A375 (cell line): ENCODE measurements around the gene SLIRP. TPM values are rescaled to one million over a fixed set of nuclear protein-coding genes. Genes with fewer than 3 reads are reported as not detected.

Experiments used
- total RNA-seq: library from RNA; depleted of rRNA; stranded (reverse); fragments of >200 nt; shearing (Covaris generic); gene quantifications from 2 replicates; pipeline ENCODE4 v1.2.3, GENCODE V29; 2014; rRNA removed

The SLIRP gene
- total RNA-seq = 740 and 806 TPM in 2 replicates

GRCh38 chr14:77707724-77708408 is at the start of gene SLIRP, which contains the start of gene ALKBH1:
Gene SLIRP (plus strand): TSS chr14:77708103. CDS start chr14:77708112, 9 bp downstream.
Gene ALKBH1 (minus strand): TSS chr14:77708023. CDS start chr14:77708004, 19 bp downstream.

GRCh38 chr14:77760381-77761204 is 52.7 kb downstream of the SLIRP start, which contains the start of gene SNW1:
Gene SNW1 (minus strand): TSS chr14:77761156. CDS start chr14:77761127, 29 bp downstream.

Other genes starting within 250 kb of the SLIRP start
- not detected in 2 replicates for gene ISM2, start 209.3 kb upstream of the SLIRP start, total RNA-seq
- 15.7 and 17.9 TPM in 2 replicates for gene SPTLC2, start 91.5 kb upstream of the SLIRP start, total RNA-seq
- 8.2 and 10.0 TPM in 2 replicates for gene ALKBH1, start 80 bp upstream of the SLIRP start, total RNA-seq
- gene SNW1, start 53.1 kb downstream of the SLIRP start, total RNA-seq = 82.2 and 98.1 TPM in 2 replicates
- gene ADCK1, start 92.0 kb downstream of the SLIRP start, total RNA-seq = 2.5 and 3.1 TPM in 2 replicates